ENCODE measurements around the gene CAPN14. TPM values are rescaled to one million over a fixed set of nuclear protein-coding genes. Genes with fewer than 3 reads are reported as not detected.
A peak's percentile ranks its signal among the peaks of the same experiment; 100 is the strongest.

The CAPN14 gene
- total RNA-seq, 1 experiment from 2014 or later, result not detected

GRCh38 chr2:31247711-31248110, 30.4 kb upstream of the CAPN14 start:
- DNase-seq, result no peak
- H3K9me3 ChIP-seq, result no peaks in the 10 kb centered on the region
- no peaks in the 10 kb centered on the region for H3K27me3 ChIP-seq
- H3K36me3 ChIP-seq, result no peaks in the 10 kb centered on the region
- no peak overlapping the region for H3K4me3 ChIP-seq

- no peaks in the 10 kb centered on the region for H3K27me3 ChIP-seq
- DNase-seq, result no peak
- H3K4me3 ChIP-seq, result no peak overlapping the region
Measured at GRCh38 chr2:31246184-31246852, 29.0 kb upstream of the CAPN14 start.

GRCh38 chr2:31244101-31244500, 26.8 kb upstream of the CAPN14 start:
- Histone ChIP-seq H3K27me3 (no peaks in the 10 kb centered on the region), H3K36me3 (no peaks in the 10 kb centered on the region), H3K9me3 (no peaks in the 10 kb centered on the region), H3K4me3 (no peak overlapping the region)
- DNase-seq, result no peak

More at GRCh38 chr2:31246184-31246852, 29.0 kb upstream of the CAPN14 start:
- Histone ChIP-seq H3K9me3 (no peaks in the 10 kb centered on the region), H3K36me3 (no peaks in the 10 kb centered on the region)

- no peak overlapping the region for H3K4me3 ChIP-seq
- no peaks in the 10 kb centered on the region for H3K27me3 ChIP-seq
- no peak for DNase-seq
- no peaks in the 10 kb centered on the region for H3K36me3 ChIP-seq
- H3K9me3 ChIP-seq, result no peaks in the 10 kb centered on the region
Measured at GRCh38 chr2:31243053-31243452, 25.7 kb upstream of the CAPN14 start.

GRCh38 chr2:31241625-31242270, 24.4 kb upstream of the CAPN14 start:
- Histone ChIP-seq H3K36me3 (no peaks in the 10 kb centered on the region), H3K9me3 (no peaks in the 10 kb centered on the region), H3K27me3 (no peaks in the 10 kb centered on the region), H3K4me3 (no peak overlapping the region)
- no peak for DNase-seq

- H3K4me3 ChIP-seq, result no peak overlapping the region
- H3K27me3 ChIP-seq, result no peaks in the 10 kb centered on the region
- DNase-seq, result no peak
Measured at GRCh38 chr2:31240381-31241365, 23.4 kb upstream of the CAPN14 start.

GRCh38 chr2:31239593-31240177, 22.4 kb upstream of the CAPN14 start:
- Histone ChIP-seq H3K4me3 (no peak overlapping the region), H3K27me3 (no peaks in the 10 kb centered on the region), H3K9me3 (no peaks in the 10 kb centered on the region), H3K36me3 (no peaks in the 10 kb centered on the region)
- no peak for DNase-seq

More at GRCh38 chr2:31240381-31241365, 23.4 kb upstream of the CAPN14 start:
- no peaks in the 10 kb centered on the region for H3K9me3 ChIP-seq
- no peaks in the 10 kb centered on the region for H3K36me3 ChIP-seq

GRCh38 chr2:31238906-31239592, 21.7 kb upstream of the CAPN14 start:
- no peak overlapping the region for H3K4me3 ChIP-seq
- H3K36me3 ChIP-seq, result no peaks in the 10 kb centered on the region
- H3K27me3 ChIP-seq, result no peaks in the 10 kb centered on the region
- no peak for DNase-seq
- H3K9me3 ChIP-seq, result no peaks in the 10 kb centered on the region

- H3K27me3 ChIP-seq, result no peaks in the 10 kb centered on the region
- no peaks in the 10 kb centered on the region for H3K36me3 ChIP-seq
- DNase-seq, result no peak
- no peak overlapping the region for H3K4me3 ChIP-seq
- no peaks in the 10 kb centered on the region for H3K9me3 ChIP-seq
Measured at GRCh38 chr2:31238126-31238905, 21.0 kb upstream of the CAPN14 start.

GRCh38 chr2:31237348-31238017, 20.2 kb upstream of the CAPN14 start:
- no peak for DNase-seq
- Histone ChIP-seq H3K36me3 (no peaks in the 10 kb centered on the region), H3K9me3 (no peaks in the 10 kb centered on the region), H3K27me3 (no peaks in the 10 kb centered on the region), H3K4me3 (no peak overlapping the region)

GRCh38 chr2:31236433-31237205, 19.3 kb upstream of the CAPN14 start:
- H3K4me3 ChIP-seq, result no peak overlapping the region
- H3K9me3 ChIP-seq, result no peaks in the 10 kb centered on the region
- no peaks in the 10 kb centered on the region for H3K36me3 ChIP-seq
- no peaks in the 10 kb centered on the region for H3K27me3 ChIP-seq
- DNase-seq, result no peak

GRCh38 chr2:31235504-31235902, 18.2 kb upstream of the CAPN14 start:
- Histone ChIP-seq H3K4me3 (no peak overlapping the region), H3K36me3 (no peaks in the 10 kb centered on the region), H3K9me3 (no peaks in the 10 kb centered on the region), H3K27me3 (no peaks in the 10 kb centered on the region)
- peak; percentile 16 for DNase-seq

GRCh38 chr2:31234683-31235503, 17.6 kb upstream of the CAPN14 start:
- Histone ChIP-seq H3K9me3 (no peaks in the 10 kb centered on the region), H3K36me3 (no peaks in the 10 kb centered on the region), H3K27me3 (no peaks in the 10 kb centered on the region), H3K4me3 (no peak overlapping the region)
- DNase-seq, result no peak
